SU-DHL-6 (cell line): Measurements from ENCODE around the gene SLC11A2.

ENCODE experiments used
- H2AFZ ChIP-seq: fragments of 200-600 bp; sonication (generic); 2 replicates; pipeline ENCODE4 v1.6.1; 2014; ENCODE audit warnings: low read depth, mild to moderate bottlenecking, moderate library complexity, mixed read lengths, antibody characterized with exemption, low read length; ENCODE audit not compliant: severe bottlenecking
- H3F3A ChIP-seq: fragments of 200-600 bp; shearing (Covaris generic); 2 replicates; pipeline ENCODE4 v1.6.0; 2016; ENCODE audit warnings: antibody characterized with exemption, mild to moderate bottlenecking; ENCODE audit not compliant: insufficient read depth
- H3K27ac ChIP-seq: fragments of 200-600 bp; sonication (generic); 2 replicates; pipeline ENCODE4 v1.5.1; 2016; ENCODE audit warnings: low read depth, mild to moderate bottlenecking, low read length, moderate library complexity, mixed read lengths
- H3K27me3 ChIP-seq: fragments of 200-600 bp; sonication (generic), shearing (Covaris generic); 2 replicates; pipeline ENCODE4 v1.6.0; 2014; ENCODE audit warnings: mild to moderate bottlenecking, low read length
- H3K36me3 ChIP-seq: fragments of 200-600 bp; sonication (generic); 2 replicates; pipeline ENCODE4 v1.6.1; 2014; ENCODE audit warnings: mild to moderate bottlenecking, low read length, mixed read lengths
- H3K4me2 ChIP-seq: fragments of 300-600, 200-600 bp; shearing (Covaris generic), sonication (generic); 2 replicates; pipeline ENCODE4 v1.6.0; 2014; ENCODE audit warnings: low read length, low read depth, mild to moderate bottlenecking; ENCODE audit not compliant: poor library complexity, severe bottlenecking
- H3K4me3 ChIP-seq: fragments of 200-600 bp; sonication (generic); 2 replicates; pipeline ENCODE4 v1.5.1; 2014; ENCODE audit warnings: antibody characterized with exemption, low read length, mild to moderate bottlenecking, mixed read lengths; ENCODE audit not compliant: insufficient read depth, poor library complexity, severe bottlenecking
- H3K79me2 ChIP-seq: fragments of 200-600 bp; sonication (generic); 2 replicates; pipeline ENCODE4 v1.6.1; 2014; ENCODE audit warnings: mild to moderate bottlenecking, low read length, moderate library complexity; ENCODE audit not compliant: insufficient read depth
- H3K9ac ChIP-seq: fragments of 200-600 bp; sonication (generic); 2 replicates; pipeline ENCODE4 v1.7.0; 2014; ENCODE audit warnings: mild to moderate bottlenecking, low read length
- H3K9me2 ChIP-seq: fragments of 200-600 bp; sonication (generic); replicated peaks from 2 replicates; pipeline ENCODE4 v1.6.1; 2014; ENCODE audit warnings: low read length; ENCODE audit not compliant: insufficient read depth
- H3K9me3 ChIP-seq: fragments of 200-600 bp; sonication (generic); 2 replicates; pipeline ENCODE4 v1.6.1; 2014; ENCODE audit warnings: low read length, mixed read lengths; ENCODE audit not compliant: insufficient read depth
- H4K20me1 ChIP-seq: fragments of 200-600 bp; sonication (generic); 2 replicates; pipeline ENCODE4 v1.6.1; 2014; ENCODE audit warnings: low read depth, mild to moderate bottlenecking, antibody characterized with exemption, low read length, moderate library complexity, mixed read lengths
- EZH2phosphoT487 ChIP-seq: fragments of 200-600 bp; sonication (generic), shearing (Covaris generic); conservative IDR thresholded peaks from 2 replicates; pipeline ENCODE4 v1.6.1; 2018; ENCODE audit warnings: mild to moderate bottlenecking, antibody characterized with exemption, low read length, moderate library complexity, mixed read lengths
- TF ChIP-seq, protein P1 (sequence below): fragments of 200-600 bp; sonication (generic); IDR thresholded peaks from one replicate; pipeline ENCODE4 v1.5.1; 2017; ENCODE audit warnings: antibody characterized with exemption, mild to moderate bottlenecking, low read length, moderate library complexity; ENCODE audit not compliant: insufficient read depth, poor library complexity, severe bottlenecking

Gene SLC11A2

GRCh38 chr12:50991291-50991690 is 34.9 kb downstream of the SLC11A2 start:
- H3K9ac ChIP-seq = no peak overlapping the region
- no peaks in the 10 kb centered on the region for H3K9me2 ChIP-seq
- 0 out of 2 replicates have a peak, but pooled peaks cover 5% of the 10 kb centered on the region for H3F3A ChIP-seq
- TF ChIP-seq EZH2phosphoT487 = no peak
- TF ChIP-seq, protein P1, sequence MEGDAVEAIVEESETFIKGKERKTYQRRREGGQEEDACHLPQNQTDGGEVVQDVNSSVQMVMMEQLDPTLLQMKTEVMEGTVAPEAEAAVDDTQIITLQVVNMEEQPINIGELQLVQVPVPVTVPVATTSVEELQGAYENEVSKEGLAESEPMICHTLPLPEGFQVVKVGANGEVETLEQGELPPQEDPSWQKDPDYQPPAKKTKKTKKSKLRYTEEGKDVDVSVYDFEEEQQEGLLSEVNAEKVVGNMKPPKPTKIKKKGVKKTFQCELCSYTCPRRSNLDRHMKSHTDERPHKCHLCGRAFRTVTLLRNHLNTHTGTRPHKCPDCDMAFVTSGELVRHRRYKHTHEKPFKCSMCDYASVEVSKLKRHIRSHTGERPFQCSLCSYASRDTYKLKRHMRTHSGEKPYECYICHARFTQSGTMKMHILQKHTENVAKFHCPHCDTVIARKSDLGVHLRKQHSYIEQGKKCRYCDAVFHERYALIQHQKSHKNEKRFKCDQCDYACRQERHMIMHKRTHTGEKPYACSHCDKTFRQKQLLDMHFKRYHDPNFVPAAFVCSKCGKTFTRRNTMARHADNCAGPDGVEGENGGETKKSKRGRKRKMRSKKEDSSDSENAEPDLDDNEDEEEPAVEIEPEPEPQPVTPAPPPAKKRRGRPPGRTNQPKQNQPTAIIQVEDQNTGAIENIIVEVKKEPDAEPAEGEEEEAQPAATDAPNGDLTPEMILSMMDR = no peak
- H3K27me3 ChIP-seq = no peaks in the 10 kb centered on the region
- H2AFZ ChIP-seq = no peak overlapping the region
- H3K9me3 ChIP-seq = no peaks in the 10 kb centered on the region
- H4K20me1 ChIP-seq = no peaks in the 10 kb centered on the region
- H3K4me2 ChIP-seq = no peak overlapping the region
- H3K36me3 ChIP-seq = peaks cover 7% of the 10 kb centered on the region; the same call in 1 of the 2 replicates
- no peaks in the 10 kb centered on the region for H3K79me2 ChIP-seq
- no peak overlapping the region for H3K27ac ChIP-seq
- no peak overlapping the region for H3K4me3 ChIP-seq

GRCh38 chr12:50990791-50991190 is 35.4 kb downstream of the SLC11A2 start:
- Histone ChIP-seq H3K27me3 (no peaks in the 10 kb centered on the region), H3F3A (0 out of 2 replicates have a peak, but pooled peaks cover 5% of the 10 kb centered on the region), H3K36me3 (peaks cover 7% of the 10 kb centered on the region; the same call in 1 of the 2 replicates), H3K79me2 (no peaks in the 10 kb centered on the region), H3K4me2 (no peak overlapping the region), H3K9me2 (no peaks in the 10 kb centered on the region), H3K9ac (no peak overlapping the region), H4K20me1 (no peaks in the 10 kb centered on the region), H3K4me3 (no peak overlapping the region), H2AFZ (no peak overlapping the region), H3K9me3 (no peaks in the 10 kb centered on the region), H3K27ac (no peak overlapping the region)
- TF ChIP-seq EZH2phosphoT487 = no peak
- TF ChIP-seq, protein P1 = no peak

GRCh38 chr12:50990147-50990727 is 35.9 kb downstream of the SLC11A2 start:
- Histone ChIP-seq H3K9ac (no peak overlapping the region), H3F3A (0 out of 2 replicates have a peak, but pooled peaks cover 5% of the 10 kb centered on the region), H3K4me2 (no peak overlapping the region), H3K4me3 (no peak overlapping the region), H3K9me3 (no peaks in the 10 kb centered on the region), H4K20me1 (no peaks in the 10 kb centered on the region), H3K27ac (no peak overlapping the region), H3K27me3 (no peaks in the 10 kb centered on the region), H3K36me3 (peaks cover 7% of the 10 kb centered on the region; the same call in 1 of the 2 replicates), H2AFZ (no peak overlapping the region), H3K79me2 (no peaks in the 10 kb centered on the region), H3K9me2 (no peaks in the 10 kb centered on the region)
- TF ChIP-seq, protein P1 = no peak
- TF ChIP-seq EZH2phosphoT487 = no peak
